GM18868 (cell line): ENCODE results near the gene MLN.
"Not testable (repeated sequence)": the region's sequence is repeated elsewhere in the genome, so short reads cannot be mapped to it uniquely, and the experiment has no call there.

Experiments used
- ATAC-seq: cut with Tn5 transposase; IDR thresholded peaks from one replicate; pipeline ENCODE4 v1.9.1; 2021; ENCODE audit warnings: mild to moderate bottlenecking, moderate library complexity; ENCODE audit not compliant: unreplicated experiment

MLN gene

GRCh38 chr6:33836806-33837469 lies 33.1 kb upstream of the MLN start:
- ATAC-seq, result no peak

- no peak for ATAC-seq
Observed at GRCh38 chr6:33834401-33835392, 30.9 kb upstream of the MLN start.

GRCh38 chr6:33833599-33833998 lies 29.8 kb upstream of the MLN start:
- no peak for ATAC-seq

- ATAC-seq, result not testable (repeated sequence)
Observed at GRCh38 chr6:33832831-33833230, 29.0 kb upstream of the MLN start.

- not testable (repeated sequence) for ATAC-seq
Observed at GRCh38 chr6:33831725-33832124, 27.9 kb upstream of the MLN start.

- ATAC-seq, result no peak
Observed at GRCh38 chr6:33830635-33831240, 26.9 kb upstream of the MLN start.

GRCh38 chr6:33828764-33829731 lies 25.2 kb upstream of the MLN start:
- no peak for ATAC-seq

GRCh38 chr6:33828452-33828763 lies 24.6 kb upstream of the MLN start:
- ATAC-seq, result no peak

GRCh38 chr6:33827546-33828451 lies 24.0 kb upstream of the MLN start:
- ATAC-seq, result no peak

GRCh38 chr6:33826537-33826936 lies 22.7 kb upstream of the MLN start:
- no peak for ATAC-seq

GRCh38 chr6:33824461-33825154 lies 20.8 kb upstream of the MLN start:
- ATAC-seq, result no peak

- no peak for ATAC-seq
Observed at GRCh38 chr6:33823806-33824205, 20.0 kb upstream of the MLN start.

- no peak for ATAC-seq
Observed at GRCh38 chr6:33822575-33823395, 19.0 kb upstream of the MLN start.

- no peak for ATAC-seq
Observed at GRCh38 chr6:33820784-33821520, 17.1 kb upstream of the MLN start.

- no peak for ATAC-seq
Observed at GRCh38 chr6:33820243-33820642, 16.4 kb upstream of the MLN start.

GRCh38 chr6:33819021-33819420 lies 15.2 kb upstream of the MLN start:
- no peak for ATAC-seq

- no peak for ATAC-seq
Observed at GRCh38 chr6:33818293-33818692, 14.5 kb upstream of the MLN start.

- ATAC-seq, result no peak
Observed at GRCh38 chr6:33817489-33817888, 13.7 kb upstream of the MLN start.
